GM21717 (cell line): ENCODE measurements around the gene WNT11.
A peak's percentile ranks its signal among the peaks of the same experiment; 100 is the strongest.

ENCODE experiments used
- ATAC-seq: cut with Tn5 transposase; IDR thresholded peaks from one replicate; pipeline ENCODE4 v1.9.1; 2021; ENCODE audit warnings: mild to moderate bottlenecking, moderate library complexity; ENCODE audit not compliant: unreplicated experiment

WNT11 gene

DNA sequence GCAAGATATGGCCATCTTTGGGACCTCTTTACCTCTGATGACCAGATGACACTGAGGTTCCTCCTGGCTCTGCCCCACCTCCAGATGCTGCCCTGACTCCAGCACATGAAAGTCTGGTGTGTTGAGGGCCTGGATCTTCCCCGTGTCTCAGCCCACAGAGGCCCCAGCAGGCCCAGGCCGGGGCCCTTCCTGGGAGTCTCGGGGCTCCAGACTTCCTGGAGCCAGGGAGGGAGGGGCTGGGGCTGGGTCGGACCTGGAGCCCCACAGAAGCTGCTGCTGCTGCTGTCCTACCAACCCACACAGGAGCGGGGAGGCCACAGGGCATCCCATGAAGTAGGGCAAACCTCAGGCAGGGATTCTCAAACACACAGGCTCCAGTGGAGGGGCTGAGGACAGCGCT, 32.2 kb upstream of the WNT11 start:
- ATAC-seq: no peak

DNA sequence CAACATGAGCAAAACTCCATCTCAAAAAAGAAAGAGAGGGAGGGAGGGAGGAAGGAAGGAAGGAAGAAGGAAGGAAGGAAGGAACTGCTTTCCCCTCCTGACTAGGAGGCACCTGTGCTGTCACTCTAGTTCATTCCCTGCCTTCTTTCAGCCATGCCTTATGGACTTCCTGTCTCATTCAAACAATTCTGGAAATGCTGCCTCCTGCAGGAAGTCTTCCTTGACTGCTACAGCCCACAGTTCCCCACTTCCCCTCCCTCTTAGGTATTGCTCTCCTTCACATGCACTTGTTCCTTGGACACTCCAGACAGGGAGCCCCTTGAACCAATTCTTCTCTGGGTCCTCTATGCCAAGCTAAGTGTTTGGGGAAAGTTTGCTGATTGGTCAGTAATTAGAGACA, 31.6 kb upstream of the WNT11 start:
- no peak for ATAC-seq

DNA sequence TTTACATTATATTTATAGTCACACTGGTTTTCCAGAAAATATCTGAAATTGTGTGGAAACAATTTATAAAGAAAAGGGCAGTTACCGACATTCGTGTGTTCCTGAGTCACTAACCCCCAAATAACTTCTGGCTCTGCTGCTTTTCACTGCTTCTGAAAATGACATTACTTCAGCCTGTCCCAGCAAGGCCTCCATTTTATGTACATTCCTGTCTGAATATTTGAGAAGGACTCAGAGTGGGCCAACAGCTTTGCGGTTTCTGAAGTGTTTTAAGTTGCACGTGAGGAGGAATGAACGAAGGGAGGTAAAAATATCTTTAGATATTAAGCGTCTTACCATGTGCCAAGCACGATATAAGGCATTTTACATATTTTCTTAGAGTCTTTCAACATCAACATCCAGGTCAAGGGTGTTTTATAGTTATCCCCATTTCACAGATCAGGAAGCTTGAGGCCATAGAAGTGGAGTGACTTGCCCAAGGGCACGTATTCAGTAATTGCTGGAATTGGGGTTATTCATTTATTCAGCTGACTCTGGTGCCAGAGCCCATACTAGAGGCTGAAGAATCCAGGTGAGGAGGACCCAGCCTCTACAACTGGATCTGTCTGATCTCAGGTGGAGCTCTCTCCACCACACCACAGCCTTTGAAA, 30.8 kb upstream of the WNT11 start:
- ATAC-seq: no peak

DNA sequence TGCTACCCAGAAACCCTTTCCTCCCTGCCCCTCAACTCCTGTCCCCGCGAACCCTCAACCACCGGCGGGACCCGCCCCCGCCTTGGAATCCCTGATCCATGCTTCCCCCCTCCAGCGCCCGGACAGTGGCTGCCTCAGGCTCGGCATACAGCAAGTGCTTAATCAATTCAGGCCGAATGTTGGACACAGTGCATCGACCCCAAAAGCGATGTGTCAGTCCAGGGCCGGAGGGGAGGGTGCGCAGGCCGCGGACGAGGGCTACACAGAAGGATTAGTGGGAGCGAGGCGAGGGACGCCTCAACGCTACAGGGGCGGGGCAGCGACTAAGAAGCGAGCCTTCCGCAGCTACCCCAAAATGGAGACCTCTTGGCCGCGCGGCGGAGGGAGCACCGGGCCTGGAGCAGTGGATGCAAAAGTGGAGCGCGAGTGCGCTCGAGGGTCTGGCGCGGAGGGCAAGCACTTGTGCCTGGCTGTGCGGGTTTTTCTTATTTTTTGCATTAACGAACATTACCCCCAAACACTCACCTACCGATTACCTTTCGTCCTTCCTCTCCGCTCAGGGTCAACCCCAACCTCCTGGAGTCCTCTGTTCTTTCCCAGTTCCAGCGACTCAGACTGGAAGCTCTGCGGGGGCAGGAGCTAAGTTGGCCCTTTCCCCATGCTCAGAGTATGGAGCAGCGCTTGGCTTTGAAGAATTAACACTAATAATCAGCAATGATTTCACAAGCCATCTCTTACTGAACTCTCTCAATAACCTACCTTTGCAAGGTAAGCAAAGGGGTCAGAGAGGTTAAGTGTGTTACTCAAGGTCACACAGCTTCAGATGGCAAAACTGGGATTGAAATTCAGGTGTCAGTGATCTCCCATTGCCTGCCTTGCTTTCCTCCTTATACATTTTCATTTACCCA, 30.0 kb upstream of the WNT11 start:
- peak; percentile 15 for ATAC-seq

DNA sequence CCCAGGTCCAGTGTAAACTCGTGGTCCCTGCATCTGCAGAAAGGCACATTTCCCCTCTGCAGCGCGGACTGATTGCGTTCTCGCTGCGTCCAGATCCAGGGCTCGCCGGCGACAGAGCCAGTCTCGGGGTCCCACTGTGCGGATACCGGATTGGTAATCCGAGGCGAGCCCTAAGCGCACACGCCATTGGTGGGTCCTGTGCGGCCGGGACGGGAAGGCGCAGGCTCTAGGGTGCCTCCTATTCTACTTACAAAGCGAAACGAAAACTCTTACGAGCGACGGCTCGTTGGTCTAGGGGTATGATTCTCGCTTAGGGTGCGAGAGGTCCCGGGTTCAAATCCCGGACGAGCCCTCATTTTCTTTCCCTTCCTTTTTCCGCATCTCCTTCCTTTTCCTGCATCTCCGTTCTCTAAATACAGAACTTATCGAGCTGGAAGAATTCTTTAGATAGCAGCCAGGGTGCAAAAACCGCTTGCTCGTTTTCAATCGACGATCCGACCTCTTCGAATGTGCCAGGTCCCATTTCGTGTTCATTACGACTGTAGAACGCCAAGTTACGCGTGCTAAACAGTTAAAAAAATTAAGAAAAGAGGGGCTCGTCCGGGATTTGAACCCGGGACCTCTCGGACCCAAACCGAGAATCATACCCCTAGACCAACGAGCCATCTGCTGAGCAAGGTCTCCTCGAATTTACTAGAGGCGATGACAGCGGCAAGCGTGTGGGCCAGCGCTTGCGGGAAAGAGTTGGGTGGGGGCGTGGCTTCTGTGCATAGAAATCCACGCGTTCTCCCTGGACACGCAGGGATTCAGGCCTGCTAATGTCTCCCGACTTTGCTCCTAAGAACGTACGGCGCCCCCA, 29.2 kb upstream of the WNT11 start:
- peak; percentile 67 for ATAC-seq

DNA sequence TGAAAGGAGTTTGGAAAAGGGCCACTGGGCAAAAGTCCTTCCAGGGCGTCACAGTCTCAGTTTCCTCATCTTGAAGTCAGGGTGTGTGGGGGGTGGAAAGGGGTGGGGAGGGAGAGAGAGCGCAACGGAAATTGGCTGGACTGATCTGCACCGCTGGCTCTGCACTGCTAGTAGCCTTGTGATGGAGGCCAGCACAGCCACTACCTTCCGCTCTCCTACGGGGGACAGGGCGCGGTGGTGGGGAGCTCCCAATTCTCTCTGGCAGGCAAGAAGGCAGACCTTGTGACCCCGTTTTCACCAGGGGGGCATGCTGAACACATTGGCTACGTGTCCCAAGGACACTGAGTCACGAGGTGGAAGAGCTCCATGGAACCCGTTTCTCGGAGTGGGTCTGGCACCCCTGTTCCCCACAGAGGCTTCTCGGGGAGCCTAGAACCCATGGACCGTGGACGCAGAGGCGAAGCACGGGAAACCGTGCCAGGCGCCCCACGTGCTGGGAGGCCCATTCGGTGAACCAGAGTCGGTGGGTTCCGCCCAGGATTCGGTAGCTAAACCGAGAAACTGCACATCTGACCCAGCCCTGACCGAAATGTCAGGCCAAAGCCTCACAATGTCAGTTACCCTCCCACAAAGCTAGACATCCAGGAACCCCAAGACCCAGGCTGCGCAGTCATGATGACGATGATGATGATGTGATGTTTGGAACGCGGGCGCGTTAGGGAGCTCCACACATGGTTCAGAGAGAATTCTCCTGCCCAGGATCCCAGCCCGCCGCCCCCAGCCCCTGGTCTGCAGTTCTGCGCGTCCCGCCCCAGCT, 28.3 kb upstream of the WNT11 start:
- ATAC-seq: peak; percentile 9

DNA sequence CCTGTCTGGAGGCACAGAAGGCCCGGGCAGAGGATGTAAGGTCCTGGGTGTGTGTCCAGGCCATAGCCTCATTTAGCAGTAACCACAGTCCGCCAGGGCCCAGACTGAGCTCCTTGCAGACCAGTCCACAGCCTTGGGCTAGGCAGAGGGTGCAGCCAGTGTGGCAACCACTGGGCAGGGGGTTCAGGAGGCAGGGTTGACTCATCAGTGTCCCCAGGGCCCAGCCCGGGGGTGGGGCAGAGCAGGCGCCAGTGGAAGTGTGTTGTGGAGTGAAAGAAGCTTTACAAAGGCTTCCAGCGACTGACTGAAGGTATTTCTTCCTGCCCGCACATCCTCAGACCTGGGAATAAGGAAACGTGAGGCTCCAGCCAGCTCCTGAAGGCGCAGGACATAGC, 27.7 kb upstream of the WNT11 start:
- ATAC-seq: no peak

DNA sequence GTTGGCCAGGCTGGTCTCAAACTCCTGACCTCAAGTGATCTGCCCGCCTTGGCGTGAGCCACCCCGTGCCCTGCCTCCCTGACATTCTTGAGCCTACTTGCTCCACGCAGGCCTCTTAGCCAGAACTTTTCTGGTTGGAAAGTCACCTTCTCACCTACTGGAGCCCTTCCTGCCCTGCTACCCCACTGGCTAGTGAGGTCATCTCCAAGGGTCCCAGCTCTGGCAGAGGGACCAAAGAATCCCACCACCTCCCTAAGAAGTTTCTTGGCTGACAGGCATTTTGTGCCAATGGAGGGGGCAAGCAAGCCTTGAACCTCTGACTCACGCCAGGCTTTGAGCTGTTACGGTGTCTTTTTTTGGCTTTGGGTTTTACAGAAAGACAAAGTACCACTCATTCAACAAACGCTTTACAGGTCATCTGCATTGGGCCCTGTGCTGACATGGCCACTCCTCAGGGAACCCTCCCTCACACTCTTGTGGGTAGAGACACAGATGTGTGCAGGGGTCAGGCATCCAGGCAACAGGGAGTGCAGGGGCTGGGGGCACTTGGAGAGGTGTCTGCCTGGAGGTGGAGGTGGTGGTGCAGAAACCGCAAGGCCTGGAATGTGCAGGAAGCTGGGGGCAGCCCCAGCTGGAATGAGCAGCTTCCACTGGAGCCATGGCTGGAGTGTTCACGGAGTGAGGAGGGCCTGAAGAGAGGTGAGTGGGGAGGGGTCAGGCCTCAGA, 27.1 kb upstream of the WNT11 start:
- ATAC-seq: no peak

DNA sequence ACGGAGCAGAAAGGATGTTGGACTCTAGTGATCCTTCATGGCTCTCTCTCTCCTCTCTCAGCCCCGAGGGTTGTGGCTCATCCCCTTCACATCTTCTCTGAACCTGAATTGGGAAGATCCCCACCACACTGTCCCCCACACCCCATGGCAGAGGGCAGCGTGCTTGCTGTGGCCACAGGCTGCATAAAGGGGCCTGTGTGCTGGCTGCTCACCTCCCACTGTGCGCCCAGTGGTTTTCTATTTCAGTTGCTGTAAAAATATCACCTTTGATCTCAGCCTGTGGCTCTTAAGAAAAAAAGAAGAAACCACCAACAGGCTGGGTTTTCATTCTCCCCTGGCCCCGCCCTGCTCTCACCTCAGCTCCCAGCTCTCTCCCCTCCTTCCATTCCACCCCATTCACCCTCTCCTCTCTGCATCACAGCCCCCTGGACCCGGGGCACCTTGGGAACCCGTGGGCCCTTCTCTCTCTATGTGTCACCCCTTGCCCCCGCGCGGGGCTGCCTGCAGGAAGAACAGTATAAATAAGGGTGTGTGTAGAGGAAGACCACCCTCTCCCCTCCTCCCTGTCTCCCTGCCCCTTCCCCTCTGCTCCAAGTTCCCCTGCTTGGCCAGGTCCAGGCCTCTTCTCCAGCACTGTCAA, 25.8 kb upstream of the WNT11 start:
- no peak for ATAC-seq

DNA sequence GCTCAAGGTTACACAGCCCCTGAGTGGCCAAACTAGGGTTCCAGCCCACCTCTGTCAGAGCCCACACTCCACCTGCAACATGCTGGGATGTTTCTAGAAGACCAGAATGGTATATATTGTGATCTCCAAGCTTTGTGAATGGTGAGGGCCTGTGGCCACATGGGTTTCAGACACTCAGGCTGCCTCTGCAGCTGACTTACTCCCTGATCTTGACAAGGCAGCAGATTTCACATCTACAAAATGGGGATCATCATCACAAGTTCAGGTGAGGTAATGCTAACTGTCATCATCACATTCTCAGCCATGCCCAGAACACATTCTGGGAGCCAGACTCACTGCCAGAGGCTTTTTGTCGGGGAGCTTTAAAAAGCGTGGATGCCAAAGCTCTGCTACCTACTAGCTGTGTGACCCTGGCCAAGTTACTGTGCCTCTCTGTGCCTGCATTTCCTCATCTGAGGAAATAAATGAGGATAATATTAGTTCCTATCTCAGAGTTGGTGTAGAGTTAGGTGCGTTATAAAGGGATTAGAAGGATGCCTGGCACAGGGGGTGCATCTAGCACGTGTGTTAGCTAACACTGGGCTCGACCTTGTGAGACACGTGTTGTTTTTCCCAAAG, 24.9 kb upstream of the WNT11 start:
- no peak for ATAC-seq

DNA sequence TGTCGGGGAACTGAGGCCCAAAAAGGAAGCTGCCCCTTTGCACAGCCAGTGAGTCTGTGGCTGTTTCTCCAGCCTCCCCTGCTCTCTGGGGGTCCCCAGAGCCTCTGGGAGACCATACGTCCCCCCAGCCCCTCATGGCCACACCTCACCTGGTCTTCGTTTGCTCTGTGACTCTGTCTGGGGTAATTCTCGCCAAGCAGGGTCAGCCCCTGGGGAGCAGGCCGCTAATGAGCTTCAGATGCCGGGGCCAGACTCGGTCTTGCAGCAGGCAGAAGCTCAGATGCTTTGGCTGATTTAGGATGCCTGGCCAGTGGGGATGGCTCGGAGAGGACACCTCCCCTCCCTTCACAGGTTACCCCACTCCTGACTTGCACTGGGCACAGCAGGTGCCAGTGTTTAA, 24.1 kb upstream of the WNT11 start:
- ATAC-seq: no peak

DNA sequence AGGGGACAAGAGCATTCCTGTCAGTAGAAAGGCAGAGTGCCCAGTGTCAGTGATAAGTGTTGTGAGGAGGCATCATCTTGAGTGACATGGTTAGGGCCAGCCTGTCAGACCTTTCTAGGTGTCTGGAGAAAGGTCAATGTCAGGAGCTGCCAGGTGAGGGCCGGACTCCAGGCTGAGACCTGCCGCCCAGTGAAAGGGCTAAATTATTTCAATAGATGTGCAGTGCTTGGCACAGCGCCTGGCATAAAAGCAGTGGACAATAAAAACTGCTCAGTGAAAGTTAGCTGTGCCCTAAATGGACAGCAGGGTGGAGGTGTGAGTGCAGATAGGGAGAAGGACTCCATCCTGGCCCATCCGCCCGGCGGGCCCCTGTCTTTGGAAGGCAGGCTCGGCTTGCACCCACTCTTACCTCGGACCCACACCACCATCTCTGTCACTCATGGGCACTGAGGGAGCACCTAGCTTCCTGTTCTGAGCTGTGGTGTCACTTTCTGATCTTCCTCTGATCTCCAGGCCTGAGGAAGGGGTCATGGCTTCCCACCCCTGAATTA, 23.5 kb upstream of the WNT11 start:
- ATAC-seq: no peak

DNA sequence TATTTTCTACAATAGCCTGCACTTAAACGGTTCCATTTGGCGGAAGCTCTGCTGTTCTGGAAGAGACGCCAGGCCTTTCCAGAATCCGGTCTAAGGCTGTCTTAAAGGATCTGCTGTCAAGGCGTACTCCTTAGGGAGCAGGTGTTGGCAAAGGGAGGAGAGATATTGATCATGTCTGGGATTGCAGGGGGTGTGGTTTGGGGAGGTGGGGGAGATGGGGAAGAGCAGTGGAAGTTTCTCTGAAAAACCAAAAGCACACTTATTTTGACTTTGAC, 22.5 kb upstream of the WNT11 start:
- no peak for ATAC-seq

DNA sequence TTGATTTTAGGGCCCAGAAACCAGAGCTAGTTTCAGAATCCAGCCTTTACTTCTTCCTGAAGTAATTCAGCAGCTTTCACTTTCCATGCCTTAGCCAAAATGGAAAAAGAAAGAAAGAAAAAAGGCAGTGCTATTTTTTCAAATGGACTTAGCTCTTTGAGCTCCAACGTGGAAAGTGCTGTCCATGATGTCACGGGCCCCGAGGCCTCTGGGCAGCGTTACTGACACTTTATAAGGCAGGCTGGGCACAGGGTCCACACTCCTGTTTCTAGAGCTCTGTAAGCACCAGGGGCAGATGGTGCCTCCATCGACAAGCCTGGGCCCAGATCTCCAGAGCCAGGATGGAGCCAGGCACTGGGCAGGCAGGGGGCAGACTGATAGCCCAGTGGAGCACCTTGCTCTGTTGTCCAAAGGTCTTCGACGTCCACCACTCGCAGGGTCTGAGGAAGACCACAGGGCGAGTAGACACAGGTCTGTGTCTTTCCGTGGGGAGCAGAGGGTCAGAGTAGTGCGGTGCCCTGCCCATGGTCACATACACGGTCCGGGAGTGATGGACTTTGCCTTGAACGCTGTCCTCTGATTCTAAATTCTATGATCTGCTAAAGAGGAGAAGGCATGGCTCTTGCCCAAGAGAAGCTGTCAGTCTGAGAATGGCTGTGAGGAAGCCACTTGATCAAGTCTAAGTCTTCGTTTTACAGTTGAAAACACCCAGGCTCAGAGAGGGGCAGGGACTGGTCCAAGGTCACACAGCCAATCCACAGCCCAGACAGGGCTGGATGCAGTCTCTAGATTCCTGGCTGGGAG, 22.0 kb upstream of the WNT11 start:
- ATAC-seq: no peak

DNA sequence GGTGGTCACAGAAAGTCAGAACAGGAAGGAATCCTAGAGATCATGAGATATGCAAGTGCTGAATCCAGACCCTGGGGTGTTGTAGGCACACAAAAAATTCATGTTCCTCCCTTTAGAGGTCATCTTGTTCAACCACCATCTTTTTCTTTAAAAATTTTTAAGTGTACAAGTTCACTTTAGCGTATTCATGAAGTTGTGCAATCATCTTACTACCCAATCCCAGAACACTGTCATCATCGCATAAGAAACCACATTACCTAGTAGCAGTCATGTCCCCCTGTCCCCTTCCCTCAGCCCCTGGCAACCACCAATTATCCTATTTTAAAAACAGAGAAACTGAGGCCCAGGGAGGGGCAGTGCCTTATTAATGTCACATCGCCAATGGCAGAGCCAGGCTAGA, 20.3 kb upstream of the WNT11 start:
- no peak for ATAC-seq

DNA sequence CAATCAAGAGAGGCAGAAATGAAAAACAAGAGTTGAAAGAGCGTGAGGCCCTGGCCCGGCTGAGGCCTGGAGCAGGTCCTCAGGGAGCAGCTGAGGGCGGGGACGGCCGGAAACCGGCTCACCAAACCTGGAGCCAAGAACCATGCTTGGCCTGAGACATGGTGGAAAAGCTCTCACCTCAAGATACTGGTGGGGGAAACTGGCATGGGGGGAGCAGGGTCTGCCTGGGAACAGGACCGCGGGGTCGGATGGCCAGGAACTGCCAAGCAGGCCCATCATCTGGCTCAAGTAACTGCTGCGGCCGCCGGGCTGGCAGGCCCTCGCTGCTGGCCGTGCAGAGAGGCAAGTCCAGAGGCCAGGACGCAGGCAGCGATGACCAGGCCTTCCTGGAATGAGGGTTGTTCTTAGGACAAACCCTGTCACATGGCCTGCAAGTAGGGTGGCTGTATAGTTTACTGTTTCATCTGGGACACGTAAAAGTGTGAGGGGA, 18.9 kb upstream of the WNT11 start:
- no peak for ATAC-seq

DNA sequence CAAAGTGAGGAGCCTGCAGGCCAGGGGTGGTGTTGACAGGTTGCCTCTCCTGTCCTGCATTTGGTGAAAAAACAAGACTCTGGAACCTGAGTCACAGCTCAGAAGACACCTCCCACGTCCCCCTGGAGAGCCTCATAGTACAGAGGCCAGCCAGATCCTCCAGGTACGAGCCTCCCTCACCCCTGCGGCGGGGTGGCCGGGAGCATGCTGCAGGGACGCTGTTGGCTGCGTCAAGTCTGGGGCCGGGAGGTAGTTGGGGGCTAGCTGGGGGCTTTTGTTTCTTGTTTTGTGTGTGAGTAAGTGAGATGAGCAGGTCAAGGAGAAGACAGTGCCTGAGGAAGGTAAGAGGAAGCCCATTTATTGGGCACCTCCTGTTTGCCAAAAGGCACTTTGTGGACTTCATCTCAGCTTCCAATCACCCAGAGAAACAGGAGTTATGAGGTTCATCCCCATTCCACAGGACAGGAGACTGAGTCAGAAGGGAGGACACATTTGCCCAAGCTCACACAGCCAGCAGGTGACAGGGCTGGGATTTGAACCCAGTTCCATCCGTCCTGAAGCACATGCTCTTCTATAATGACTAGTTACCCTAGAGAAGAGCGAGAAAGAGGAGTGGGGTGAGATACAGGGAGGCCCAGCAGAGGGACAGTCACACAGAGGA, 18.3 kb upstream of the WNT11 start:
- no peak for ATAC-seq

DNA sequence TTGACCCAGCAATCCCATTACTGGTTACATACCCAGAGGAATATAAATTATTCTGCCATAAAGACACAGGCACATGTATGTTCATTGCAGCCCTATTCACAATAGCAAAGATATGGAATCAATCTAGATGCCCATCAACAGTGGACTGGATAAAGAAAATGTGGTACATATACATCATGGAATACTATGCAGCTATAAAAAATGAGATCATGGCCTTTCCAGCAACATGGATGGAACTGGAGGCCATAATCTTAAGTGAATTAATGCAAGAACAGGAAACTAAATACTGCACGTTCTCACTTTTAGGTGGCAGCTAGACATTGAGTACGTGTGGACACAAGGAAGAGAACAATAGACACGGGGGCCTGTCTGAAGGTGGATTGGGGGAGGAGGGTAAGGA, 15.1 kb upstream of the WNT11 start:
- no peak for ATAC-seq
